HG03571 (cell line): ENCODE measurements around the gene NPAS3.

ENCODE experiments used
- ATAC-seq: cut with Tn5 transposase; IDR thresholded peaks from one replicate; pipeline ENCODE4 v1.9.1; 2021; ENCODE audit not compliant: unreplicated experiment

NPAS3 gene

GRCh38 chr14:33606591-33606990, 667.9 kb downstream of the NPAS3 start:
- no peak for ATAC-seq

DNA sequence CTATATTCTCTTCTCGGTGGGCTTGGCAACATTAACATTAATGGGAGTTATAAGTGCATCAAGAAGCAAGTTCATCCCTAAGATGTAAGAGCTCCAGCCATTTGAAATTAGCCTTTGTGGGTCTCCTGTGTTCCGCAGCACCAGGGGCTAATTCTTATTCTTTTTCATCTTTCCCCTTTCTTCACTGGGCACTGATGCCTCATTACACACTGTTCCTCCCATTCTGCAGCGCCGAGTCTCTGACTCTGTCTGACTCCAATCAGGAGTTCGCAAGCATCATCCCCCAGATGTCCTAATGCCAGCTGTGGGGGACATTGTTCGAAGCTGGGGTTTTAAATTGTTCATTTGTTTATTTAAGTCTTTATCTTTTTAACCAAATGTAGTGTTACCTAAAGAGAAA, 670.9 kb downstream of the NPAS3 start:
- no peak for ATAC-seq

- ATAC-seq = no peak
Observed at GRCh38 chr14:33610121-33610520, 671.4 kb downstream of the NPAS3 start.

- no peak for ATAC-seq
Observed at GRCh38 chr14:33611405-33612196, 672.9 kb downstream of the NPAS3 start.

DNA sequence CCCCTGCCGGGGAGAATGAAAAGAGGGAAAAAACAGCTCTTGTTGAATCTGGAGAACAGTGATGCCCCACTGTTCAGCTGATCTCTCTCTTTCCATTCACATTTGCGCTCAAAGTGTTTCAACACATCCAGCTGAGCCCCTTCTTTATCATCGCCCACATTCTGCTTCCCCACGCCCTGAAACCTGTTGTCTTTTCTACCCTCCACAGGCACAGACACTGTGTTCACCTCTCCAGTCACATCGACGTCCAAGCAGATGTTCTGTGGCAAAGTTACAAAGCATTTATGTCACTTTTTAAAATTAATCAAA, 673.5 kb downstream of the NPAS3 start:
- no peak for ATAC-seq

- no peak for ATAC-seq
Observed at GRCh38 chr14:33617154-33617553, 678.5 kb downstream of the NPAS3 start.

DNA sequence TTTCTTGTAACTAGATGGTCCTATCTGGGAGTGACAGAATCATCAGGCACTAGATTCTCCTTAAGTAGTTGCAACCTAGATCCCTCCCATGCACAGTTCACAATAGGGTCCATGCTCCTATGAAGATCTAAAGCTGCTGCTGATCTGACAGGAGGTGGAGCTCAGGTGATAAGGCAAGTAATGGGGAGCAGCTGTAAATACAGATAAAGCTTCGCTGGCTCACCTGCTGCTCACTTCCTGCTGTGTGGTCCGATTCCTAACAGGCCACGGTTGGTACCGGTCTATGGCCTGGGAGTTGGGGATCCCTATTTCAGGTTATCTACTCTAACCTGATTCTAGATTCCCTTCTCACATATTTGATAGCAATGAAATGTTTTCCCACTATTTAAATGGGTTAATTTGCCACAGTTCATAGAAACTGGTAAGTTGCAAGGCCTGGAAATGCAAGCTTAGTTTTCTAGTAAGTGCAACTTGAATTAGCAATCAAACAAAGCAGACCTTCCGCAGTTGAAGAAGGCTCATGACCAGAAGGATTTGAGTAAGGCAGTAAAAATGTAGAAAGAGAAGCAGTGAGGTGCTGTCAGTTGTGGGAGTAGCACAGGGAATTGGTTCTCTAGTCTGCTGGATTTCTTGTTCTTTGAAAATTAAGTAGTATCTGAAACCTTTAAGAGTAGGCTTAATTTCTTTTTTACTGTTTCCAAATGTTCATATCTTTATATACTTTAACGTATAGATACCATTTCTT, 679.9 kb downstream of the NPAS3 start:
- no peak for ATAC-seq

- ATAC-seq = no peak
Observed at GRCh38 chr14:33622496-33622895, 683.8 kb downstream of the NPAS3 start.

GRCh38 chr14:33629792-33630191, 691.1 kb downstream of the NPAS3 start:
- no peak for ATAC-seq

DNA sequence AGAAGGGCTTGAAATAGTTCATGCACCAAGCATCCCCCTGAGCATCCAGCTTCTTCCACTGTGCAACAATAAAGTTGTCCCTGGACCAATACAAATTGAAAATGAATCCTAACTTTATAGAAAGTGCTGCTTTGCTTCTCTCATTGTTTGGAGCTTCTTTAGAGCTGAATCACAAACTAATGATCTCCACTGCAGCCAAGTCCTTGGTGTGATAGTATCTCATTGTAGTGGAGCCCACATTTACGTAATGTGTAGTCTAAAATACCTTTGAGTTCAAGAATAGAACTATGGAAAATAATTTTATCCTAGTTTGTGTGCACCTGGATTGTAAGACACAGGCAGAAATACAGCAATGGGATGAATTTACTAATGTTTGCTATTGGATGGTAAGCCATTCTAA, 692.3 kb downstream of the NPAS3 start:
- no peak for ATAC-seq

- no peak for ATAC-seq
Observed at GRCh38 chr14:33631441-33631840, 692.8 kb downstream of the NPAS3 start.

GRCh38 chr14:33634631-33635030, 696.0 kb downstream of the NPAS3 start:
- no peak for ATAC-seq

DNA sequence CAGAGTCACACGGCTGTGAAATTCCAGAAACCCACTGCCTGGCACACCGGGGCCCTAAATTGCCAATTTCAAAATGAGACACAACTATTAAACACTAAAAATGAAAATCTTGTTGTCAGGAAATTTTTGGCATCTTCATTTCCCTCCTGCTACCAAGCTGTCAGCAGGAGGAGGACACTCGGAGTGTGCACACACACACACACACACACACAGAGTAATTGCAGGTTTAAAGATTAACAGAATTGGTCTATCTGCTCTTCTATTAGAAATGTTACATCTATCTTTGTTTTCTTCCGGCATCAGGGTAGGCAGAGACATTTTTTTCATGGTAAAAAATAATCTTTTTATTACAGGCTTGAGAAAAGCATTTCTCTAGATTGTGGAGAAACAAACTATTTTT, 698.0 kb downstream of the NPAS3 start:
- no peak for ATAC-seq

GRCh38 chr14:33642080-33642479, 703.4 kb downstream of the NPAS3 start:
- ATAC-seq = no peak

GRCh38 chr14:33642691-33643244, 704.1 kb downstream of the NPAS3 start:
- ATAC-seq = no peak

- ATAC-seq = no peak
Observed at GRCh38 chr14:33643426-33644181, 704.9 kb downstream of the NPAS3 start.

DNA sequence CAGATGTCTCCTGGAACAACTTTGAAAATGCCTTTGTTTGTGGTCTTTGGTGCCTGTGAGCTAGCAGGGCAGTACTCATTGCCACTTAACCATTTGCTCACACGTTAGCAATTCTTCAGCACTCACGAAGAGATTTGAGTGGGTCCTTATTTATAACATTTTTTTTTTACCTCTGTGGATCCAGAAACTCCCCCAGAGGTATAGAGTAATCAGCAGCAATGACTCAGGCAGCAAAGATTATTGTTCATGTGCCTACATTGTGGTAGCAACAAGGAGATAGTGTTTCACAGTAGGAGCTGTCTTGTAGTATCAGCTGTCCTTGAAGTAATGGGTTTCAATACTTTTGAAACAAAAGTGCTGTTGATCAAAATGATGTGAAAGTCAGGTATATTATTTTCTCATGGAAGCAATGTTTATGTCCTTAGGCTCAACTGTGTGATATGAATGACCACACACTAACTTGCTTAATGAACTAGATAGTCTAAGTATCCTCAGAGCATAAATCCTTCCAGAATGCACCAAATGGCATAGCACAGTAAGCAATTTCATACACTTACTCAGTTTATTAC, 708.1 kb downstream of the NPAS3 start:
- no peak for ATAC-seq

DNA sequence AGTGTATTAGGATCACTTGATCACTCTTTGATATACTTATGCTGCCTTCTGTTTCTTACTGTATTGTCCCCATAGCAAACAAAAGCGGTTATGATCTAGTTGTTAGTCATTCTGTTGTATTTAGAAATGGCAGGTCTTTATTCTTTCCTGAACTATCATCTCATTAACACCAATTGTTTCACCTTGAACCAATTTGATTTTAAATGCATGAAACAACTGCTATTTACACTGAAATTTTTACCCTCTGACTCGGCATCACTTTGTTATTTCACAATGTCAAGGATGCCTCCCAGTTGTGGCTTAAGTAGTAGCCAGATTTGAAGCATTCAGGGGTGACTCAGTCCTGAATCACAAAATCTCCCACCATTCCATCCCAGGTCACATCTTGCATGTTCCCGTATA, 708.7 kb downstream of the NPAS3 start:
- ATAC-seq = no peak

- no peak for ATAC-seq
Observed at GRCh38 chr14:33650430-33650829, 711.8 kb downstream of the NPAS3 start.

GRCh38 chr14:33652566-33653307, 714.1 kb downstream of the NPAS3 start:
- no peak for ATAC-seq

DNA sequence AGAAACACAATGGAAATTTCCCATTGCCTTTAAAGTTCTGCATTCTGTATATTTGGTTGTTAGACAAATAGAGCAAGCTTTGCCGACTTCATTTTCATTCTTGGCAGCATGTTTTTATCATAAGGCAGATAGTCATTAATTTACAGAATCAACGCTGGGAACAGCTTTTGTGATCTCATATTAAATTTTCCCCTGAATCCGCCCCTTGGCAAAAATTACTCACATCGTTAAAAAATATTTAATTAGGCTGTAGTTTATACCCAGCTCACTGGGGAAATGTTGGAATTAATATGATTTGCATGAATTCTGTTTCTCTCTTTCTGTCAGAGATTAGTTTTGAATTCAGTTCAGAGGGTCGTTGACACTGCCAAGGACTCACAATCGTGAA, 714.6 kb downstream of the NPAS3 start:
- no peak for ATAC-seq
